Breast epithelium (tissue), 4 donors: ENCODE results near the gene EXOC3L1. TPM values are rescaled to one million over a fixed set of nuclear protein-coding genes. Genes with fewer than 3 reads are reported as not detected.

ENCODE experiments used
- DNase-seq, 2 donors: peaks; one replicate each; pipeline ENCODE4 v3.0.0-alpha.2; 2019; ENCODE audit warnings: low spot score in 2 of 2
- H3K27ac ChIP-seq, 2 donors: fragments of 200-600 bp; sonication (generic) in 1 of 2; one replicate each; pipeline ENCODE4 v1.5.1; 2016 to 2019; ENCODE audit warnings: mild to moderate bottlenecking in 1 of 2
- H3K27me3 ChIP-seq, 2 donors: fragments of 200-600 bp; sonication (generic) in 1 of 2; one replicate each; pipeline versions ENCODE4 v1.5.1 to v1.6.0; 2017 to 2019; ENCODE audit warnings: control low read depth in 1 of 2, mild to moderate bottlenecking in 1 of 2
- H3K36me3 ChIP-seq: fragments of 200-600 bp; one replicate; pipeline ENCODE4 v1.5.1; 2019
- H3K4me1 ChIP-seq, 2 donors: fragments of 200-600 bp; sonication (generic); one replicate each; pipeline ENCODE4 v1.5.1; 2016 to 2019; ENCODE audit warnings: control low read depth in 1 of 2
- H3K4me3 ChIP-seq, 3 donors: fragments of 200-600 bp; sonication (generic); 1 replicate in 2 of 3; 2 replicates in 1 of 3; pipeline ENCODE4 v1.5.1; 2016 to 2019; ENCODE audit warnings: mild to moderate bottlenecking in 3 of 3, moderate library complexity in 2 of 3
- H3K9me3 ChIP-seq, 2 donors: fragments of 200-600 bp; sonication (generic) in 1 of 2; one replicate each; pipeline ENCODE4 v1.5.1; 2016 to 2019; ENCODE audit warnings: control low read depth in 1 of 2
- POLR2A ChIP-seq: fragments of 450-650 bp; IDR thresholded peaks from one replicate; pipeline ENCODE4 v1.6.1; 2016; ENCODE audit warnings: antibody characterized with exemption, mild to moderate bottlenecking, moderate library complexity
- POLR2AphosphoS5 ChIP-seq, 3 donors: sonication (generic); formaldehyde crosslinking; IDR thresholded peaks; one replicate each; pipeline ENCODE4 v1.6.1; 2017; ENCODE audit warnings: antibody characterized with exemption in 3 of 3
- intact Hi-C: fragments of 100-400 bp; cut with DNase I; formaldehyde crosslinking; loops from one replicate; pipeline ENCODE4 v1.15.1; 2023; ENCODE audit warnings: low total_unique reads
- total RNA-seq, 3 donors: library from RNA; depleted of rRNA; stranded (reverse); fragments of >200 nt; gene quantifications; one replicate each; pipeline ENCODE4 v1.1.0, GENCODE V29; 2016
- TF ChIP-seq, protein P1 (sequence below), 3 donors: fragments of 450-650 bp; IDR thresholded peaks; one replicate each; pipeline ENCODE4 v1.5.1; 2016 to 2017; ENCODE audit warnings: antibody characterized with exemption in 3 of 3, mild to moderate bottlenecking in 3 of 3, moderate library complexity in 3 of 3

The EXOC3L1 gene
- total RNA-seq, 3 donors from 2014 or later: 1.1 to 3.6 (median 2.2) TPM

DNA sequence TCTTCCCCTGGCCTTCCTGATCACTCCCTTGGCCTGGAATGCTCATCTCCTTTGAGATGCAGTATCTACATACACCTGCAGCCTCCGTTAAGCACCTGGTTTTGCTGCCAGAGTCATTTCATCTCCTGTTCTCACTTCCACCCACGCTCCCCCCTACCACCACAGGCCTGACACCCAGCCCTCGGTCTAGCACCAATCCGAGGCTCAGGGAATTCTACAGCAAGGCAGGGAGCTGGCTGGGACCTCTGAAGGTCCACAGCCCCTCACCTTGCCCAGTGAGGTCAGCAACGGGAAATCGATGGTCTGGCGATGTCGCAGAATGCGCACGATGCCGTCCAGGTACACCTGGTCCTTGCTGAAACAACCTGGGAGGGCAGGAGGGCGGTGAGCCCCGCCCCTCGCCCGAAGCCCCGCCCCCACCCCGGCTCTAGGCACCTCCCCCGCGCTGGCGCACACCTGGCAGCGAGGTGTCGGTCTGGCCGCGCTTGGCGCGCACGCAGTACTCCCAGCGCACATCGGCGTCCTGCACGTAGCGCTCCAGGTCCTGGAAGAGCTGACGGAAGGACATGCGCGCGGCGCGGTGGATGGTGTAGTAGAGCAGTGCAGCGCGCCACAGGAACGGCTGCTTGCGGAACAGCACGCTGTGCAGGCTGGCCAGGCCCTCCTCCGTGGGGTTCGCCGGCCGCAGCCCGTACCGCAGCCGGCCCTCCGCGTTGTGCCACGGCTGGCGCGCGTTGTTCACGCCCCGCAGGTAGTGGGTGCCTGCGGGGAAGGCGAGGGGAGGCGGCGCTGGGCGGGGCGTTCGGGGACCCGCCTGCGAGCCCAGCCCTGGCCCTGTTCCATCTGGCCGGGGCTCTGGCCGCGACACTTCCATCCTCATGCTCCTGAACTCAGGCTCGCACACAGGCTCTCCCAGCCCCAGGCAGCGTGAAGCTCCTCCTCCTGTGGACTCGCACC lies 11.9 kb downstream of the EXOC3L1 start:
- Histone ChIP-seq H3K4me1 (peaks cover 5 to 11% of the 10 kb centered on the region in 2 donors), H3K36me3 (no peaks in the 10 kb centered on the region), H3K27ac (peak overlapping the region; percentile 76 to 87), H3K4me3 (peak overlapping the region; percentile 29 to 77 (median 56)), H3K27me3 (no peaks in the 10 kb centered on the region), H3K9me3 (no peaks in the 10 kb centered on the region)
- intact Hi-C loops: loop anchor here (10.0 kb wide), 1 partner anchor 237 kb away; the partner anchor contains the start of gene ZDHHC1
- DNase-seq: peak; percentile 74 to 82
- no peak for TF ChIP-seq POLR2A
- TF ChIP-seq POLR2AphosphoS5 (IDR thresholded peaks at IDR 0.05): peak; percentile 19 to 59 (median 52)
- TF ChIP-seq, protein P1, sequence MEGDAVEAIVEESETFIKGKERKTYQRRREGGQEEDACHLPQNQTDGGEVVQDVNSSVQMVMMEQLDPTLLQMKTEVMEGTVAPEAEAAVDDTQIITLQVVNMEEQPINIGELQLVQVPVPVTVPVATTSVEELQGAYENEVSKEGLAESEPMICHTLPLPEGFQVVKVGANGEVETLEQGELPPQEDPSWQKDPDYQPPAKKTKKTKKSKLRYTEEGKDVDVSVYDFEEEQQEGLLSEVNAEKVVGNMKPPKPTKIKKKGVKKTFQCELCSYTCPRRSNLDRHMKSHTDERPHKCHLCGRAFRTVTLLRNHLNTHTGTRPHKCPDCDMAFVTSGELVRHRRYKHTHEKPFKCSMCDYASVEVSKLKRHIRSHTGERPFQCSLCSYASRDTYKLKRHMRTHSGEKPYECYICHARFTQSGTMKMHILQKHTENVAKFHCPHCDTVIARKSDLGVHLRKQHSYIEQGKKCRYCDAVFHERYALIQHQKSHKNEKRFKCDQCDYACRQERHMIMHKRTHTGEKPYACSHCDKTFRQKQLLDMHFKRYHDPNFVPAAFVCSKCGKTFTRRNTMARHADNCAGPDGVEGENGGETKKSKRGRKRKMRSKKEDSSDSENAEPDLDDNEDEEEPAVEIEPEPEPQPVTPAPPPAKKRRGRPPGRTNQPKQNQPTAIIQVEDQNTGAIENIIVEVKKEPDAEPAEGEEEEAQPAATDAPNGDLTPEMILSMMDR (IDR thresholded peaks at IDR 0.05): peak in 2 of 3 donors; percentile 15 to 29

DNA sequence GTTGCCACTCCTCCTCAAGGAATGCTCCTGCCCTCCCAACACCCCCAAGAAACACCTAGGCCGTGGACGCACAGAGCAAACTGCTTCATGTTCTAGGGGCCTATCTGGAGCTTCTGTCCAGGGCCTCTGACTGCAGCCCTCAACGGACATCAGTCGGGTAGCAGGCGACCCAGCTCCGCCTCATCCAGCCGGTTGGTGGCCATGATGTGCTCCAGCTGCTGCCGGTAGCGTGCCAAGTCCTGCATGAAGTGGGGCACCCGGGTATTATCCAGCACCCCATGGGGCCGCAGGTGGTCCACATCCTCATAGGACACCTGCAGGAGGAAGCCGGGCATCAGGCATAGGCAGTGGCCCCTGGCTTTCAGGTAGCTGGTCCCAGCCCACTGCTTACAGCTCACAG lies 13.3 kb downstream of the EXOC3L1 start:
- H3K27ac ChIP-seq: no peak overlapping the region
- H3K36me3 ChIP-seq: no peaks in the 10 kb centered on the region
- no peak for TF ChIP-seq POLR2A
- TF ChIP-seq POLR2AphosphoS5 (IDR thresholded peaks at IDR 0.05): no peak
- TF ChIP-seq, protein P1 (IDR thresholded peaks at IDR 0.05): no peak
- no peaks in the 10 kb centered on the region for H3K9me3 ChIP-seq
- peaks cover 5 to 11% of the 10 kb centered on the region in 2 donors for H3K4me1 ChIP-seq
- intact Hi-C loops: loop anchor here (10.0 kb wide), 1 partner anchor 238 kb away; the partner anchor contains the start of gene ZDHHC1
- DNase-seq: no peak
- no peaks in the 10 kb centered on the region for H3K27me3 ChIP-seq
- no peak overlapping the region for H3K4me3 ChIP-seq

DNA sequence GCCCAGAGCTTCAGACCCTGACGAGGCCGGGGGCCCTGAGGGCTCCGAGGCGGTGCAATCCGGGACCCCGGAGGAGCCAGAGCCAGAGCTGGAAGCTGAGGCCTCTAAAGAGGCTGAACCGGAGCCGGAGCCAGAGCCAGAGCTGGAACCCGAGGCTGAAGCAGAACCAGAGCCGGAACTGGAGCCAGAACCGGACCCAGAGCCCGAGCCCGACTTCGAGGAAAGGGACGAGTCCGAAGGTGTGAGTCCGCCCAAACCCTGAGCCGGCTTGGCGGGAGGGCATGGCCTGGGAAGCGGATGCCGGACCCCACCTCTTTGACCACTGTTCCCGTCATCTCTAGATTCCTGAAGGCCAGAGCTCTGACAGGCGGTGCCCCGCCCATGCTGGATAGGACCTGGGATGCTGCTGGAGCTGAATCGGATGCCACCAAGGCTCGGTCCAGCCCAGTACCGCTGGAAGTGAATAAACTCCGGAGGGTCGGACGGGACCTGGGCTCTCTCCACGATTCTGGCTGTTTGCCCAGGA lies 15.2 kb downstream of the EXOC3L1 start:
- H3K36me3 ChIP-seq: no peaks in the 10 kb centered on the region
- no peaks in the 10 kb centered on the region for H3K27me3 ChIP-seq
- no peak for DNase-seq
- intact Hi-C loops: loop anchor here (10.0 kb wide), 1 partner anchor 240 kb away; the partner anchor contains the start of gene ZDHHC1
- H3K4me3 ChIP-seq: peak overlapping the region; percentile 37 to 75 (median 59)
- peaks cover 5 to 11% of the 10 kb centered on the region in 2 donors for H3K4me1 ChIP-seq
- no peak for TF ChIP-seq POLR2AphosphoS5 (IDR thresholded peaks at IDR 0.05)
- TF ChIP-seq, protein P1 (IDR thresholded peaks at IDR 0.05): no peak
- no peak for TF ChIP-seq POLR2A
- peak overlapping the region; percentile 89 to 96 for H3K27ac ChIP-seq
- no peaks in the 10 kb centered on the region for H3K9me3 ChIP-seq

DNA sequence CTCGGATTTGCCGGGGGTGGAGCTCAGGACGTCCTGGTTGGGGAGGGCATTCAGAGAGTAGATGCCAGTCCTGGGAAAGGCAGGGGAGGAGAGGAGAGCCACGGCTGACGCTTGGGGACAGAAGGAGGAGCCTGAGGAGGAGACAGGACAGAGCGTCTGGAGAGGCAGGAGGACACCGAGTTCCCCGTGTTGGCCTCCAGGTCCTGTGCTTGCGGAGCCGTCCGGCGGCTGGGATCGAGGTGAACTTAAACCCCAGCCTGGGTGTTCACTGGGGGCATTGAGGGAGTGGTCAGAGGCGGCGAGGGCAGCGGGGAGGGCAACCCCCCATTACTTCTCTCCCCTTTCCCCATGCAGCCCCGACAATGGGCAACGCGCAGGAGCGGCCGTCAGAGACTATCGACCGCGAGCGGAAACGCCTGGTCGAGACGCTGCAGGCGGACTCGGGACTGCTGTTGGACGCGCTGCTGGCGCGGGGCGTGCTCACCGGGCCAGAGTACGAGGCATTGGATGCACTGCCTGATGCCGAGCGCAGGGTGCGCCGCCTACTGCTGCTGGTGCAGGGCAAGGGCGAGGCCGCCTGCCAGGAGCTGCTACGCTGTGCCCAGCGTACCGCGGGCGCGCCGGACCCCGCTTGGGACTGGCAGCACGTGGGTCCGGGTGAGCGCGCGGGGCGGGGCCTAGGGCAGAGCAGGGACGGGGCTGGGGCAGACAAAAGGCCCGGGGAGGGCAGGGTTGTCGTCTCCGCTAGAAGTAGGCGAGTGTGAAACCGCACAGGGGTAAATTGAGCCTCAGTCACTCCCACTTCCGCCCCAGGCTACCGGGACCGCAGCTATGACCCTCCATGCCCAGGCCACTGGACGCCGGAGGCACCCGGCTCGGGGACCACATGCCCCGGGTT lies 15.9 kb downstream of the EXOC3L1 start:
- peak; percentile 81 to 86 for DNase-seq
- no peak for TF ChIP-seq POLR2A
- TF ChIP-seq, protein P1 (IDR thresholded peaks at IDR 0.05): peak in 1 of 3 donors; percentile 13
- peak; percentile 51 to 56 (median 53) for TF ChIP-seq POLR2AphosphoS5 (IDR thresholded peaks at IDR 0.05)
- Histone ChIP-seq H3K4me1 (peaks cover 5 to 16% of the 10 kb centered on the region in 2 donors), H3K4me3 (peak overlapping the region; percentile 37 to 75 (median 59)), H3K27me3 (no peaks in the 10 kb centered on the region), H3K27ac (peak overlapping the region; percentile 89 to 96), H3K36me3 (no peaks in the 10 kb centered on the region), H3K9me3 (no peaks in the 10 kb centered on the region)
- intact Hi-C loops: loop anchor here (10.0 kb wide), 1 partner anchor 241 kb away; the partner anchor contains the start of gene ZDHHC1
